NB4 (cell line): ENCODE measurements around the gene MS4A3.

Experiments
- CTCF ChIP-seq: IDR thresholded peaks from one replicate; pipeline ENCODE4 v1.5.1; 2012; ENCODE audit warnings: low read depth, low read length
- MYC ChIP-seq: IDR thresholded peaks from 2 replicates; pipeline ENCODE4 v1.6.1; 2011; ENCODE audit warnings: low read depth, low read length
- POLR2A ChIP-seq: IDR thresholded peaks from 2 replicates; pipeline ENCODE4 v1.6.1; 2011; ENCODE audit warnings: mild to moderate bottlenecking; ENCODE audit not compliant: insufficient read length; ENCODE audit errors: extremely low read depth

GRCh38 chr11:60029015-60029632 is 27.3 kb upstream of the MS4A3 start:
- TF ChIP-seq POLR2A (no peak), CTCF (no peak), MYC (no peak)
